SU-DHL-6 (cell line): Measurements from ENCODE around the gene DFFB.

ENCODE experiments used
- CTCF ChIP-seq: fragments of 200-600 bp; sonication (generic); IDR thresholded peaks from one replicate; pipeline ENCODE4 v1.5.1; 2017; ENCODE audit warnings: antibody characterized with exemption, mild to moderate bottlenecking, low read length, moderate library complexity; ENCODE audit not compliant: insufficient read depth, poor library complexity, severe bottlenecking
- EZH2phosphoT487 ChIP-seq: fragments of 200-600 bp; sonication (generic), shearing (Covaris generic); conservative IDR thresholded peaks from 2 replicates; pipeline ENCODE4 v1.6.1; 2018; ENCODE audit warnings: mild to moderate bottlenecking, antibody characterized with exemption, low read length, moderate library complexity, mixed read lengths

- no peak for TF ChIP-seq CTCF
- no peak for TF ChIP-seq EZH2phosphoT487
These were observed 5.2 kb upstream of the DFFB start for GRCh38 chr1:3852091-3852490.
